Erythroblast (primary cell): ENCODE measurements around the gene SPINDOC.

Source experiments
- GATA1 ChIP-seq: IDR thresholded peaks from 2 replicates; pipeline ENCODE4 v1.6.1; 2011; ENCODE audit warnings: low read depth, mild to moderate bottlenecking, control low read depth, low read length, moderate library complexity
- POLR2A ChIP-seq: IDR thresholded peaks from 2 replicates; pipeline ENCODE4 v1.6.1; 2011; ENCODE audit warnings: mild to moderate bottlenecking, low read length

- TF ChIP-seq POLR2A (no peak), GATA1 (no peak)
Observed at GRCh38 chr11:63850920-63851319, 37.7 kb downstream of the SPINDOC start.
